Tibial nerve (tissue), 4 donors: ENCODE data around the gene BUD13. TPM values are rescaled to one million over a fixed set of nuclear protein-coding genes. Genes with fewer than 3 reads are reported as not detected.

Experiments
- DNase-seq, 2 donors: peaks; one replicate each; pipeline ENCODE4 v3.0.0-alpha.2; 2019; ENCODE audit warnings: low spot score in 2 of 2
- H3K27ac ChIP-seq, 4 donors: fragments of 200-600 bp; sonication (generic) in 3 of 4; one replicate each; pipeline ENCODE4 v1.5.1; 2017 to 2019; ENCODE audit warnings: mild to moderate bottlenecking in 1 of 4
- H3K27me3 ChIP-seq, 2 donors: fragments of 200-600 bp; sonication (generic) in 1 of 2; one replicate each; pipeline versions ENCODE4 v1.5.1 to v1.6.0; 2017 to 2019
- H3K36me3 ChIP-seq, 3 donors: fragments of 200-600 bp; sonication (generic); one replicate each; pipeline ENCODE4 v1.5.1; 2018 to 2019
- H3K4me1 ChIP-seq, 4 donors: fragments of 200-600 bp; sonication (generic) in 3 of 4; one replicate each; pipeline ENCODE4 v1.5.1; 2017 to 2019
- H3K4me3 ChIP-seq, 4 donors: fragments of 200-600 bp; sonication (generic) in 3 of 4; one replicate each; pipeline ENCODE4 v1.5.1; 2017 to 2019; ENCODE audit warnings: mild to moderate bottlenecking in 1 of 4, moderate library complexity in 1 of 4
- H3K9me3 ChIP-seq, 4 donors: fragments of 200-600 bp; sonication (generic) in 3 of 4; one replicate each; pipeline ENCODE4 v1.5.1; 2017 to 2019
- CTCF ChIP-seq, 5 experiments: fragments of 200-600 bp in 3 of 5; fragments of 450-650 bp in 2 of 5; sonication (generic) in 3 of 5; IDR thresholded peaks; one replicate each; pipeline ENCODE4 v1.5.1; 2016 to 2019; ENCODE audit warnings: antibody characterized with exemption in 5 of 5, mild to moderate bottlenecking in 3 of 5, moderate library complexity in 2 of 5
- EP300 ChIP-seq, 2 donors: sonication (generic); formaldehyde crosslinking; IDR thresholded peaks; one replicate each; pipeline ENCODE4 v1.6.1; 2017; ENCODE audit warnings: antibody characterized with exemption in 2 of 2, mild to moderate bottlenecking in 1 of 2
- POLR2A ChIP-seq, 2 donors: fragments of 450-650 bp; IDR thresholded peaks; one replicate each; pipeline ENCODE4 v1.6.1; 2017; ENCODE audit warnings: antibody characterized with exemption in 2 of 2, mild to moderate bottlenecking in 2 of 2, moderate library complexity in 2 of 2
- WGBS, 2 donors: methylation state at CpG; one replicate each; pipeline ENCODE4 v1.1.5; 2018; 5-methylcytosine and 5-hydroxymethylcytosine counted together
- total RNA-seq, 4 donors: library from RNA; depleted of rRNA; stranded (reverse); fragments of >200 nt; gene quantifications; one replicate each; pipeline ENCODE4 v1.1.0, GENCODE V29; 2016

BUD13 gene
- total RNA-seq, 4 donors from 2014 or later = 13.1 to 28.2 (median 20.3) TPM

- DNase-seq = no peak
- Histone ChIP-seq H3K27ac (no peak overlapping the region), H3K4me3 (no peak overlapping the region), H3K36me3 (no peaks in the 10 kb centered on the region), H3K4me1 (no peaks in the 10 kb centered on the region), H3K27me3 (no peaks in the 10 kb centered on the region), H3K9me3 (no peaks in the 10 kb centered on the region)
- 76 to 82% methylated on average over 6 of the region's 6 CpGs for WGBS, 2 donors
- TF ChIP-seq CTCF (IDR thresholded peaks at IDR 0.05) (no peak), POLR2A (IDR thresholded peaks at IDR 0.05) (no peak), EP300 (IDR thresholded peaks at IDR 0.05) (no peak)
These were observed 41.7 kb upstream of the BUD13 start for GRCh38 chr11:116814502-116814901.

GRCh38 chr11:116813781-116814471 is 41.1 kb upstream of the BUD13 start:
- no peak overlapping the region for H3K4me3 ChIP-seq
- no peak overlapping the region for H3K27ac ChIP-seq
- TF ChIP-seq CTCF (IDR thresholded peaks at IDR 0.05) (no peak), POLR2A (IDR thresholded peaks at IDR 0.05) (no peak), EP300 (IDR thresholded peaks at IDR 0.05) (no peak)
- H3K4me1 ChIP-seq = no peaks in the 10 kb centered on the region
- WGBS, 2 donors = 62 to 69% methylated on average over 5 of the region's 5 CpGs
- H3K36me3 ChIP-seq = no peaks in the 10 kb centered on the region
- H3K27me3 ChIP-seq = no peaks in the 10 kb centered on the region
- H3K9me3 ChIP-seq = no peaks in the 10 kb centered on the region
- no peak for DNase-seq

- H3K27ac ChIP-seq = no peak overlapping the region
- TF ChIP-seq POLR2A (IDR thresholded peaks at IDR 0.05) (no peak), EP300 (IDR thresholded peaks at IDR 0.05) (no peak), CTCF (IDR thresholded peaks at IDR 0.05) (no peak)
- no peaks in the 10 kb centered on the region for H3K9me3 ChIP-seq
- WGBS, 2 donors = 89 to 100% methylated on average over 1 of the region's 1 CpG
- no peaks in the 10 kb centered on the region for H3K36me3 ChIP-seq
- no peak for DNase-seq
- no peaks in the 10 kb centered on the region for H3K27me3 ChIP-seq
- no peaks in the 10 kb centered on the region for H3K4me1 ChIP-seq
- no peak overlapping the region for H3K4me3 ChIP-seq
These were observed 40.4 kb upstream of the BUD13 start for GRCh38 chr11:116813170-116813569.

DNA sequence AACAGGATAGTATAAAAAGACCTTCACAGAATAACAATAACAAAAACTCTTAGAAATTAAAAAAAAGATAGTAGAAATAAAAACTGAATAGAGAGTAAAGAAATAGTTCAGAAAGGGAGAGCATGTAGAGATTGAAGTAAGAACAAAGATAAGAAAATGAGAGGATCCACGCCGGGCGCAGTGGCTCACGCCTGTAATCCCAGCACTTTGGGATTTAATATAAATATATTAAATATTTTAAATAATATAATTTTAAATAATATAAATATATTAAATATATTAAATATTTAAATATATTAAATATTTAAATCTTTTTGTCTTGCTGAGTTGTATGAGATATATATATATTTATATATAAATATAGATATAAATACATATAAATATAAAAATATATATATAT is 39.3 kb upstream of the BUD13 start:
- WGBS, 2 donors = 97 to 98% methylated on average over 4 of the region's 4 CpGs
- no peak for DNase-seq
- no peak overlapping the region for H3K4me3 ChIP-seq
- H3K27ac ChIP-seq = no peak overlapping the region
- H3K27me3 ChIP-seq = no peaks in the 10 kb centered on the region
- TF ChIP-seq POLR2A (IDR thresholded peaks at IDR 0.05) (no peak), EP300 (IDR thresholded peaks at IDR 0.05) (no peak), CTCF (IDR thresholded peaks at IDR 0.05) (no peak)
- H3K4me1 ChIP-seq = no peaks in the 10 kb centered on the region
- H3K9me3 ChIP-seq = no peaks in the 10 kb centered on the region
- H3K36me3 ChIP-seq = no peaks in the 10 kb centered on the region

DNA sequence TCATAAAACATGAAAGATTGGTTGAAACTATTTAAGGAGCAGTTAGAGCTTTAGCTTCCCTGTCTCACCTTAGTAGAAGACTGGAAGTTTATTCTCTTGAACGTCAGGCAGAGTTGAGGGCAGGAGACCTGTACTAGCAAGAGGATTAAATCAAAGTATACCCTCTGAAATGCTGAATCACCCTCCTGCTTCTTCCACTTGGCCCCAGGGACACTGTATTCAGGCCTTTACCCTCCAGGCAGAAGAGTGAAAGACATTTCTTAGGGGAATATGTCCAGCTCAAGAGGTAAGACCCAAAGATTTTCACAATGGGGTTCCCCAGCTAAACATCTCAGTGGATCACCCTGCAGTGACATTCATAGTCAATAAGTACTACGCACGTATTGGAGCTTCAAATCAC is 38.4 kb upstream of the BUD13 start:
- H3K27me3 ChIP-seq = no peaks in the 10 kb centered on the region
- no peaks in the 10 kb centered on the region for H3K9me3 ChIP-seq
- no peaks in the 10 kb centered on the region for H3K4me1 ChIP-seq
- H3K4me3 ChIP-seq = no peak overlapping the region
- TF ChIP-seq POLR2A (IDR thresholded peaks at IDR 0.05) (no peak), CTCF (IDR thresholded peaks at IDR 0.05) (no peak), EP300 (IDR thresholded peaks at IDR 0.05) (no peak)
- H3K36me3 ChIP-seq = no peaks in the 10 kb centered on the region
- 77 to 78% methylated on average over 3 of the region's 3 CpGs for WGBS, 2 donors
- no peak for DNase-seq
- no peak overlapping the region for H3K27ac ChIP-seq
